HCT116 (cell line): ENCODE measurements around the gene STT3B.

Source experiments
- CTCF ChIP-seq, 3 experiments: fragments of 200-600 bp in 1 of 3; sonication (generic) in 1 of 3; IDR thresholded peaks in 2 of 3; conservative IDR thresholded peaks in 1 of 3; 2 replicates each; pipeline ENCODE4 v1.5.1; 2012 to 2017; ENCODE audit warnings: low read depth in 2 of 3, low read length in 2 of 3, antibody characterized with exemption in 1 of 3, borderline replicate concordance in 1 of 3, control low read depth in 1 of 3, mild to moderate bottlenecking in 1 of 3, mixed read lengths in 1 of 3, mixed run types in 1 of 3, moderate library complexity in 1 of 3; ENCODE audit not compliant: insufficient read depth in 1 of 3
- EZH2 ChIP-seq: fragments of 200-600 bp; sonication (generic); IDR thresholded peaks from 2 replicates; pipeline ENCODE4 v1.6.1; 2017; ENCODE audit warnings: antibody characterized with exemption, mixed run types
- EZH2phosphoT487 ChIP-seq: fragments of 200-600 bp; IDR thresholded peaks from 2 replicates; pipeline ENCODE4 v1.6.1; 2018; ENCODE audit warnings: antibody characterized with exemption, borderline replicate concordance
- FOSL1 ChIP-seq: IDR thresholded peaks from 2 replicates; pipeline ENCODE4 v1.6.1; 2012; ENCODE audit warnings: low read depth
- POLR2A ChIP-seq: IDR thresholded peaks from 2 replicates; pipeline ENCODE4 v1.7.0; 2011; ENCODE audit warnings: borderline replicate concordance; ENCODE audit not compliant: insufficient read depth, insufficient read length; ENCODE audit errors: extremely low read depth
- POLR2AphosphoS5 ChIP-seq: IDR thresholded peaks from 2 replicates; pipeline ENCODE4 v1.6.1; 2011; ENCODE audit warnings: mild to moderate bottlenecking, low read depth, low read length, moderate library complexity
- REST ChIP-seq: IDR thresholded peaks from 2 replicates; pipeline ENCODE4 v1.6.1; 2012; ENCODE audit warnings: low read depth
- TCF7L2 ChIP-seq: IDR thresholded peaks from 2 replicates; pipeline ENCODE4 v1.7.0; 2011; ENCODE audit warnings: borderline replicate concordance, inconsistent platforms; ENCODE audit not compliant: insufficient read depth, insufficient read length; ENCODE audit errors: extremely low read depth

GRCh38 chr3:31530039-31530959, 2.4 kb upstream of the STT3B start:
- no peak for TF ChIP-seq CTCF (IDR thresholded peaks at IDR 0.05 in 2 of 3, conservative IDR thresholded peaks at IDR 0.05 in 1 of 3; ENCODE audit: borderline replicate concordance in 1 of 3, insufficient read depth in 1 of 3, low read depth in 2 of 3, low read length in 2 of 3)
- TF ChIP-seq EZH2phosphoT487: no peak
- no peak for TF ChIP-seq FOSL1
- no peak for TF ChIP-seq TCF7L2
- no peak for TF ChIP-seq POLR2A
- no peak for TF ChIP-seq POLR2AphosphoS5
- TF ChIP-seq EZH2: no peak
- no peak for TF ChIP-seq REST
